Bronchial epithelial cell (primary cell): Measurements from ENCODE around the gene CDH18. TPM values are rescaled to one million over a fixed set of nuclear protein-coding genes. Genes with fewer than 3 reads are reported as not detected.

ENCODE experiments used
- DNase-seq: peaks from one replicate; pipeline ENCODE4 v3.0.0-alpha.2; 2010; ENCODE audit warnings: low read depth
- FAIRE-seq: peaks from 2 replicates; lab custom pipeline; 2011; peaks lifted over from hg19 to GRCh38; lab: Jason Lieb, UNC
- H3K27me3 ChIP-seq: 2 replicates; pipeline ENCODE4 v1.5.1; 2011; ENCODE audit warnings: low read length; ENCODE audit not compliant: control insufficient read depth, insufficient read depth
- H3K36me3 ChIP-seq: 2 replicates; pipeline ENCODE4 v1.5.1; 2011; ENCODE audit warnings: low read length; ENCODE audit not compliant: control insufficient read depth, insufficient read depth
- H3K4me3 ChIP-seq: 2 replicates; pipeline ENCODE4 v1.5.1; 2011; ENCODE audit warnings: mild to moderate bottlenecking, low read depth, low read length, control low read depth
- CTCF ChIP-seq: IDR thresholded peaks from 2 replicates; pipeline ENCODE4 v1.5.1; 2011; ENCODE audit warnings: mild to moderate bottlenecking, moderate library complexity, low read length, control low read depth, inconsistent platforms; ENCODE audit not compliant: insufficient read depth, severe bottlenecking
- total RNA-seq: library from RNA; depleted of rRNA; stranded (reverse); fragments of >200 nt; gene quantifications from 2 replicates; pipeline ENCODE4 v1.2.1, GENCODE V29; 2014

The CDH18 gene
- total RNA-seq, 1 donor from 2014 or later: under 0.01 TPM

GRCh38 chr5:19497229-19497815 lies 490.7 kb downstream of the CDH18 start:
- Histone ChIP-seq H3K4me3 (no peak overlapping the region), H3K27me3 (no peaks in the 10 kb centered on the region), H3K36me3 (no peaks in the 10 kb centered on the region)
- no peak for TF ChIP-seq CTCF
- DNase-seq (no peak), FAIRE-seq (no peak)

- no peaks in the 10 kb centered on the region for H3K27me3 ChIP-seq
- peak; percentile 17 for DNase-seq
- H3K36me3 ChIP-seq: no peaks in the 10 kb centered on the region
- FAIRE-seq: no peak
- no peak overlapping the region for H3K4me3 ChIP-seq
- no peak for TF ChIP-seq CTCF
Measured at GRCh38 chr5:19496056-19496455, 491.9 kb downstream of the CDH18 start.

GRCh38 chr5:19492861-19493260 lies 495.1 kb downstream of the CDH18 start:
- DNase-seq (peak; percentile 29), FAIRE-seq (no peak)
- no peaks in the 10 kb centered on the region for H3K36me3 ChIP-seq
- TF ChIP-seq CTCF: no peak
- H3K4me3 ChIP-seq: no peak overlapping the region
- H3K27me3 ChIP-seq: no peaks in the 10 kb centered on the region

- Histone ChIP-seq H3K27me3 (no peaks in the 10 kb centered on the region), H3K4me3 (no peak overlapping the region), H3K36me3 (no peaks in the 10 kb centered on the region)
- FAIRE-seq (no peak), DNase-seq (no peak)
- no peak for TF ChIP-seq CTCF
Measured at GRCh38 chr5:19488786-19489185, 499.2 kb downstream of the CDH18 start.

GRCh38 chr5:19487480-19487879 lies 500.5 kb downstream of the CDH18 start:
- Histone ChIP-seq H3K4me3 (no peak overlapping the region), H3K27me3 (no peaks in the 10 kb centered on the region), H3K36me3 (no peaks in the 10 kb centered on the region)
- DNase-seq: no peak
- no peak for TF ChIP-seq CTCF
- no peak for FAIRE-seq

- Histone ChIP-seq H3K27me3 (no peaks in the 10 kb centered on the region), H3K36me3 (no peaks in the 10 kb centered on the region), H3K4me3 (no peak overlapping the region)
- no peak for DNase-seq
- FAIRE-seq: no peak
- no peak for TF ChIP-seq CTCF
Measured at GRCh38 chr5:19479562-19479961, 508.4 kb downstream of the CDH18 start.
